NCI-H187 (cell line): ENCODE measurements around the gene PLSCR5.
A peak's percentile ranks its signal among the peaks of the same experiment; 100 is the strongest.

ENCODE experiments used
- DNase-seq, 2 experiments: peaks; one replicate each; lab custom pipeline; 2025; lab: John Stamatoyannopoulos, UW

PLSCR5 gene

DNA sequence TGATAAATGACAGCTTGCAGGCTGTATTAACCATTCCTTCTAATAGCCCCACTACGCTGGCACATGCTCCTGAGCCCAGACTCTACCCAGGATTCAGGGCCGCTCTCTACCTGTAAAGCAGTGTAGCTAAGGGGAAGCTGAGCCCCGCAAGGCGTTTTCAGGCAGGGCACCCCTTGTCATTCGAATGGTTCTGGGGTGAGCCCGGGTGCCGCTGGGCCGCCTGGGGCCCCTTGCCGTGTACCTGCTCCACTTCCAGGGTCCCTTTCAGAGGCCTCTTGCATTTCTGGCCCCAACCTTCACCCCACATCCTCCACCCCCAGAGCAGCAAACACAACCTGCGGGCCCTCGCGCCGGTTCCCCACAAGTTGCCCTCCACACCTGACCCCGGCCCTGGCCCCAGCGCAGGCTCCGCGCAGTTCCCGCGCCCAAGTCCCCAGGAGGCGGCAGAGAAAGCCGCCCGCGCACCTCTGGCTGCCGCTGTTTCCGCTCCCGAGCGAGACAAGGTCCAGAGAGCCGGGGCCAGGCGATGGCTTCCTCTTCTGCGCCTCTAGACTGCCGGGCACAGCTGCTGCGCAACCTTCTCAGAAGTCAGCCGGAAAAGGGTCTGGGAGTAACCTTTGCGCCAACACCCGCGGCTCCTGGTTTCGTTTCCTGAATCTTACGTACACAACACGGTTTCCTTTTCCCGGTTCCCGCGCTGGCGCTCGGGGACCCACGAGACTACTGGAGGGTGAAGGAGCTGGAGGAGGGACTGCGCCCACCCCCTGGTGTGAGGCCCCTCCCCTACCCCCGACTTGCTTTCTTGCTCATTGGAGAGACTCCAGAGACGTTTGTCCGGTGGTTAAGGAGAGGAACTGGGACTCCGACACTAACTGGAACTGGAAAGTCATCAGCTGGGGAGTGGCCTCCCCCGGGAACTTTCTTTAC, 60.9 kb downstream of the PLSCR5 start, which contains the start of gene PLSCR1:
TSS of gene PLSCR1 (minus strand) at position 606 of the 927 bp plus-strand sequence. CDS start 8,055 bp downstream, outside the sequence.
- DNase-seq = peak; percentile 18 to 31

DNA sequence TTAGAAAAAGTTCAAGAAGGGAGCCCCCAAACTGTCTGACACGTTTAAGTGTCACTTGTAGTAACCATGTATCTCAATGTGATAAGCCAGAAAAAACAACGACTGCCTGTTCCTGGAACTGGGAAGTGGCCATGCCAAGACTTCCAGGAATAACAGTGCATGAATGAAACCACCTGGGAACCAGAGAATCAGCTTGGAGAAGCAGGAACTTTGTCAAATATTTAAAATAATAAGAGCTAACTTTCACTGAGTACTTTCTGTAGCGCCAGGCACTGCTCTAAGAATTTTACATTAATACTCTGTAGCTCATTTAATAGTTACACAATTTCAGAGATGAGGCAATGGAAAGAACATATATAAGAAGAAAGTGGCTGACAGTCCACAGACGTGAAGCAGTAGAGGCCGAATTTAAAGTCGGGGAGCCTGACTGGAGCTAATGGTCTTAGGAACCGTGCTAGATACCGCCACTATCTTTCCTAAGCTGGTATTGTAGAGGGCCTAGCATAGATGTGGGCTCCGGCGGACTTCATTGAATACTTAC, 61.6 kb downstream of the PLSCR5 start:
- no peak for DNase-seq

DNA sequence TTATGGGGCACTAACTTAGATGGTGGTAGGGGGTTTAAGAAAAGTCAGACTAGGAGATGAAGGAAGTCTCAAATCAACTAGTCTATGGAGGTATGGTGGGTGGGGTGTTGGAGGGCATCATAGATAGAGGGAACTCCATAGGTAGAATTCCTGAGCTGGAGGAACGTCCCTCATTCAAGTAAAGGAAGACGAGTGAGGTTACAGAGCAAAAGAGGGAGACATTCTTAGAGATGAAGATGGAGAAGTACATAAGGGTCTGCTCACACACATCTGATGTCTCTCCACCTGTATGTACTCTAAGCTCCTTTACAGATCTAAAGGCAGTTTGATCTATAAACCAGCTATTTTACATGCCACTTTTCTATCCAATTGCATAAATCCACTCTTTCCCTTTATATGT, 62.2 kb downstream of the PLSCR5 start:
- DNase-seq = no peak

DNA sequence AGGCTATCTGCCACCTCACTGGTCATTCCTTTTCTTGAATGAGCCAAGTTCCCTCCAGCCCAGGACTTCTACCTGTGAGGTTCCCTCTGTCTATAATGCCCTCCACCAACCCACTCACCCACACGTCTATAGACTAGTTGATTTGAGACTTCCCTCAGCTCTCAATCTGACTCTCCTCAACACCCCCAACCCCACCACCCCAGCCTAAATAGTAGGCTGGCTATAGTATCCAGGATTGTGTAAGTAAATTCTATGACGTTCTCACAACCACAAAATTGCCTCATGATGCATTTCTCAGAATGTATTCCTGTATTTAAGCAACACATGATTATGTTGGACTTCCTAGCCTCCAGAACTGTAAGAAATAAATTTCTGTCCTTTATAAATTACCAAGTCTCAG, 63.0 kb downstream of the PLSCR5 start:
- no peak for DNase-seq

DNA sequence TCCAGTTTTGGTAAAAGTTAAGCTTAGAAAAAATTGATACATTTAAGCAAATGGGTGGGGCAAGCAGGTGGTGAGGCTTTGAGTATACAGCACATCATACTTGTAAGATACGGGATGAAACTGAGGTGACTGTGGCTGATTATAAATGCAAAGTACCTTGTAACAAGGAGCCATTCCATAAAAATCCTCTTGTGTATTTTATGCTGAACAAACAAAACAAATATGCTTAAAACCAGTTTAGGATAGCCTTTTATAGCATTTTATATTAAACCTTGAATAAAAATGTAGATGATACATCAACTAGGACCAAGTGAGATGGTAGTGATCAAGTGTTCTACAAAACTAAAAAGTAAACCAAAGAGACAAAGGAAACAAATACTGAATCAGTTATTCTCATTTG, 64.2 kb downstream of the PLSCR5 start:
- no peak for DNase-seq

DNA sequence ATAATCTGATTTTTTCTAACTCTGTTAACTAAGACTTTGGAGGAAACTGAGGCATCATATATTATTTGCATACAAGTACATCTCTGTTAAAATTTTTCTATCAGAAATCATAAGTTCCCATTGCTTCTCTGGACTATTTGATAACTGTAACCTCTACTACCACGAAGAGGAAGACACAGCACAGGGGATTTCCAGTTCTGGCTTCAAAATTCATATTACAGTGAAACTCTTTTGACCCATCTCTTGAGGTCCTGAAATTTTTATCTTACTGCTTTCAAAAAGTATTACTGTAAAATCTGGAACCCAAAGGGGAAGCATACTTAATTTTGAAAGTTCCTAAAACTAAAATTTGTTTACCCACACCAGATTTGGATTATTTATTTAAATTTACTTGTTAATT, 64.9 kb downstream of the PLSCR5 start:
- DNase-seq = no peak

DNA sequence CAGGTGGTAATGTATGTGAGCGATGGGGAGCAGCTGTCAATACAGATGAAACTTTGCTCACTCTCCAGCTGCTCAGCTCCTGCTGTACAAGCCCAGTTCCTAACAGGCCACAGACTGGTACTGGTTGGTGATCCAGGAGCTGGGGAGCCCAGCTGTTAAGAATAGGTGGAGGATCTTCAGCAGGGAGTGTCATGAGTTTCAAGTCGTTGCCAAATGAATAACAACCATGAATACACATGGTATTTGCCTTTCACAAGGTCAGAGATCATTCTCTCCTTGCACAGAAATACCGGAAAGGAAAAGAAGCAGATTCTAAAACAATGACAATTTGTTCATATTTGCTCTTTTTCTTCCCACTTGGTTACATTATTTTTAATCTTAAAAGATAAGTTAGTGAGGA, 65.8 kb downstream of the PLSCR5 start:
- DNase-seq = no peak

DNA sequence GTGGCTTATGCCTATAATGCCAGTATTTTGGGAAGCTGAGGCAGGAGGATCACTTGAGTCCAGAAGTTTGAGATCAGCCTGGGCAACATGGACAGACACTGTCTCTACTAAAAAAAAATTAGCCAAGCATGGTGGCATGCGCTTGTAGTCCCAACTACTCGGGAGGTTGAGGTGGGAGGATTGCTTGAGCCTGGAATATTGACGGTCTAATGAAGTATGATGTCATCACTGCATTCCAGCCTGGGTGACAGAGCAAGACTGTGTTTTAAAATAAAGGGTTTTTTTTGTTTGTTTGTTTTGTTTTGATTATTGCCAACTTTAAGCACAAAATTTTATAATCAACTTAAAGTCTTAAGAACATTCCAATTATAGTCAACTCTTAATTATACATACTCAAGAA, 67.5 kb downstream of the PLSCR5 start:
- no peak for DNase-seq

DNA sequence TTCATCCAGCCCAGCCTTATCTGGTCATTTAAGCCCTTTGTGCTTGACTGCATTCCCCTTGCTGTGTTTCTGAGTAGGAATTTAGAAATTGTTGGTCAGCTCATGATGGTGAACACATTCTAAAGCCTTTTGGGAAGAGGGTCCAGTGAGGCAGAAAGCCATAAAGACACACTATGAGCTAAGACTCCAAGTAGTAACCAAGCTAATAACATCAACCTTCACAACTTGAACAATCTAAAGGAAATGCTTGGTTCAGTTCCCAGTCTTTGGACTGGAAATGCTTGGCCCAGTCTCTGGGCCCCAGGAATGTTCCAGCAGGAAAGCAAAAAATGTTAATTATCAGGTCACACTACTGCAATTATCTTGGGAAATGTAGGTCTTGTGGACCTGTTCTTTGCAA, 68.5 kb downstream of the PLSCR5 start:
- no peak for DNase-seq
